Stimulated activated CD4-positive, alpha-beta T cell treated with anti-CD3 and anti-CD28 coated beads, Interleukin-12 subunit alpha, Interleukin-12 subunit beta, amount 100 ng/mL, for 24 hours (primary cell): Measurements from ENCODE around the gene LRBA.
"Not testable (repeated sequence)": the region's sequence is repeated elsewhere in the genome, so short reads cannot be mapped to it uniquely, and the experiment has no call there.

ENCODE experiments used
- DNase-seq, 2 experiments: peaks; one replicate each; pipeline ENCODE4 v3.0.0-alpha.2; 2020; ENCODE audit warnings: low read depth in 2 of 2

Gene LRBA

DNA sequence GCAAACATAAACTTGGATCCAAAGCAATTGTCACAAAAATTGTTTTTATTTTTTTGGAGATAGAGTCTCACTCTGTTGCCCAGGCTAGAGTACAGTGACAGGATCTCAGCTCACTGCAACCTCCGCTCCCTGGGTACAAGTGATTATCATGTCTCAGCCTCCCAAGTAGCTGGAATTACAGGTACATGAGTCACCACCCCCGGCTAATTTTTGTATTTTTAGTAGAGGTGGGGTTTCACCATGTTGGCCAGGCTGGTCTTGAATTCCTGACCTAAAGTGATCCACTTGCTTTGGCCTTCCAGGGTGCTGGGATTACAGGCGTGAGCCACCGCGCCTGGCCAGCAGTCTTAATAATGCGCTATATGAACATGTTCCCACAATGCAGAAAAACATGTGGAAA lies 272.2 kb downstream of the LRBA start:
- DNase-seq = not testable (repeated sequence)

DNA sequence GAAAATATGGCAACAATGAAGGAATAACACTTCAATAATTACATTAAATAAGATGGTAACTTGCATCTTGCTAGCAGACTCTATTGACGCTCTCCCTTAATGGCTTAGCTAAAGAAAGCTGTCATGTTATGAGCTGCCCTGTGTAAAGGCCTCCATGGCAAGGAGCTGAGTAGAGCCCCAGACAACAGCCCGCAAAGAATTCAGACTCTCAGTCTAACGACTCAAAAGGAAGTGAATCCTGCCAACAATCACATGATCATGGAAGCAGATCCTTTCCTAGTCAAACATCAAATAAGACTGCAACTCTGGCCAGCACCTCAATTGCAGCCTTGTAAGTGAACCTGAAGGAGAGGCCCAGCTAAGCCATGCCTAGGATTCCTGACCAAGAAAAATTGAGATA lies 275.5 kb downstream of the LRBA start:
- DNase-seq = no peak

DNA sequence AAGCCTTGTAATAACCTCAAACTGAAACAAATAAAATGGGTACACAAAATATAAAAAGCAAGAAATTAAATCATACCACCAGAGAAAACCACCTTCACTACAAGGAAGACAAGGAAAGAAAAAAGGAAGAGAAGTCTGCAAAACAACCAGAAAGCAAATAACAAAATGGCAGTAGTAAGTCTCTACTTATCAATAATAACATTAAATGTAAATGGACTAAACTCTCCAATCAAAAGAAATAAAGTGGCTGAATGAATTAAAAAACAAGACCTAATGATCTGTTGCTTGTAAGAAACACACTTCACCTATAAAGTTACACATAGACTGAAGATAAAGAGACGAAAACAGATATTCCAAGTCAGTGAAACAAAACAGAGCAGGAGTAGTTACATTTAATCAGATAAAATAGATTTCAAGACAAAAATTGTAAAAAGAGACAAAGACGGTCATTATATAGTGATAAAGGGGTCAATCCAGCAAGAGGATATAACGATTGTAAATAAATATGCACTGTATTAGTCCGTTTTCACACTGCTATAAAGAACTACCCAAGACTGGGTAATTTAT lies 289.0 kb downstream of the LRBA start:
- DNase-seq = no peak

DNA sequence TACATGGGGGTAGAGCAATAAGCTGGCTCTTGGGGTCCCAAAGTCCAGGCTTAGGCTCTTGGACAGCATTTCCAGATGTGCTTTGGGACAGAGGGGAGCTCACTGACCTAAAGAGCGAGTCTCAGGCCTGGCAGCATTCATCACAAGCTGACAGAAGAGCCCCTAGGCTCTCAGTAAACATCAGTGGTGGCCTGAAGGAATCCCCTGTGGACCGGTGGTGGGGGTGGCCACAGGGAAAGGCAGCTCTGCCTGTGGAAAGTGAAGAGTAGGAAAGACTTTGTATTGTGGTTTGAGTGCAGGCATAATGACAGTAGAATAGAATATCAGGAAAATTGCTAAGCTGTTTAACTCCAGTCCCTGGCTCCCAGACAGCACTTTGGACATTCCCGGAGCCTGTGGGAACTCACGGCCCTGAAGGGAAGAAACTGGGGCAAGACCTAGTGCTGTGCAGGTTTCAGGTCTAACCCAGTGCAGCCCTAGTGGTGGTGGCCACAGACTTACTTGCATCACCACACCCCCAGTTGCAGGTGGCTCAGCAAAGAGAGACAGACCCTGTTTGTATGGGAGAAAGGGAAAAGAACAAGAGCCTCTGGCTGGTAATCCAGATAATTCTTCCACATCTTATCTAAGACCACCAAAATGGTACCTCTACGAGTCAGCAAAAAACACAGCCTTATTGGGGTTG lies 291.2 kb downstream of the LRBA start:
- no peak for DNase-seq

DNA sequence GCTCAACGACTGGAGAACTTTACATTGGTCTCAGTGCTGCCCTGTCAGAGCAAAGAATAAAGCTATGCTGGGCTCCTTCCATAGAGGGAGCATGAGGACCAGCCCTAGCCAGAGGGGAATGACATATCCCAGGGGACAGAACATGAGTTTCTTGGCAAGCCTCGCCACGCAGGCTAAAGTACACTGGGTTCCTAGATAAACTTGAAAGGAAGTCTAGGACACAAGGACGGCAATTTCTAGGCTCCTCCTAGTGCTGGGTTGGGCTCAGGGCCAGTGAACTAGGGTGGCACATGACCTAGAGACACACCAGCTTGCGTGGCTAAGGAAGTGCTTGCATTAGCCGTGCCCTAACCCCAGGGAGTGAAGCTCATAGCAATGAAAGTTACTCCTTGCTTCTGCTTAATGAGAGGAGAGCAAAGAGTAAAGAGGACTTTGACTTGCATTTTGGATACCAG lies 292.1 kb downstream of the LRBA start:
- no peak for DNase-seq

DNA sequence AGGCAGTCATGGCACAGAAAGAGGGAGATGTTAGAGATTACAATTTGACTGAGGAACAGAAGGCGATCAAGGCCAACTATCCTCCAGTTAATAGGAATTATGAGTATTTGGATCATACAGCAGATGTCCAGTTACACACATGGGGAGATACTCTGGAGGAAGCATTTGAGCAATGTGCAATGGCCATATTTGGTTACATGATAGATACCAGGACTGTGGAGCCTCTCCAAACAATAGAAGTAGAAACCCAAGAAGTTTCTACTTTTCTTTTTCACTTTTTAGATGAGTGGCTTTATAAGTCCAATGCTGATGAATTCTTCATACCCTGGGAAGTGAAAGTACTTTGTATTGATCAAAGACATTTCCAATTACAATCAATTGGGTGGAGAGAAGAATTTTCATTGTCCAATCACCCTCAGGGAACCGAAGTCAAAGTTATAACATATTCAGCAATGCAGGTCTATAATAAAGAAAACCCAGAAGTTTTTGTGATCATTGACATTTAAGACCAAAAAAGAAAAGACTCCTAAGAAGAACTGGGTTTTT lies 294.0 kb downstream of the LRBA start:
- no peak for DNase-seq

DNA sequence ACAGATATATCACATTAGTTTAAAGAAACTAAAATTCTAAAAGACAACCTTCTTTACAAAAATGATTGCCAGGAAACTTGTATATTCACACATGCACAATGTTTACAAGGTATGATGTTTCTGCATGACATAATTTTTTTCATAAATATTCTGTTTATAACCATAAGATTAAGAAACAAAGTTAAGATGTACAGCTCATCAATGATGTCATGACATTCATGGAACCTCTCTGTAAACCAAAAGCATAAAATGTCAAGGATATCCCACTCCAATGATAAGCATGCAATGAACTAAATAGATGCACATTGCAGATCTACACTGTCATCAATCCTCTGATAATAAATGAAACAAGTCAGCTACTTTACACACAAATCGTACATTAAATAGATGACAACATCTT lies 297.1 kb downstream of the LRBA start:
- DNase-seq = no peak

DNA sequence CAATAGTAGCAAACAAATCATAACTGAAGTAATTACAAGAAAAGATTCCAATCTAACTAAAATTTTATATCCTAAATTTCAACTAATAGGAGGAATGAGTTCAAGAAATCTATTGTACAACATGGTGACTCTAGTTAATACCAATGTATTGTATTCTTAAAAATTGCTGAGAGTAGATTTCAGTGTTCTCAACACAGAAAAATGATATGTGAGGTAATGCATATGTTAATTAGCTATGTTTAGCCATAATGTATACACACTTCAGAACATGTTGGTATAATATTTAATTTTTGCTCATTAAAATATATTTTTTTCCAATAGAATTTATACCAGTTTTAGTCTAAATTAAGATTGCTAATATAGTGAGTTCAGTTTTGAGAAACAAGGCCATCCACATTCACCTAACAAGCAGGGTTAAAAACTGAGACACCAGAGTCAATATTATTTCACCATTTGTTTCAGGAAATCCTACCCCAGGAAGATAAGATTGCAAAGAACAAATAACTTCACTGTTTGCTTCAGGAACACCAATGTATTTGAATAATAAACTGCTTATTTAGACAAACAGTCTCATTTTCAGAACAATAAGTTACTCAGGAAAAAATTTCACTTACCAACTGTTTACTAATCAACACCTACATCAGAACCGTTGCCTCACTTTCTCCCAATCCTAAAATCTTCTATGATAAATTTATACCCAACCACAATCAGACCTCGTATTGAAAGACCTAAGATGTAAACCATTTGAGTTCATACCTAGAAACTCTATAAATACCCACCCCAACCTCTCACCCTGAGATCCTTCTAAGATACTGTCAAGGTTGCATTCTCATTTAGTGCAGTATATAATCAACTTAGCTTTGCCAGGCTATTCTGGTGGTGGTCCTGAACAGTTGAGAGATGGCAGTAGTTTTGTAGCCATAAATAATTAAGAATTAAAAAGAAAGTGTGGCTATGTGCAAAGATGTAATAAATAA lies 300.3 kb downstream of the LRBA start:
- no peak for DNase-seq

DNA sequence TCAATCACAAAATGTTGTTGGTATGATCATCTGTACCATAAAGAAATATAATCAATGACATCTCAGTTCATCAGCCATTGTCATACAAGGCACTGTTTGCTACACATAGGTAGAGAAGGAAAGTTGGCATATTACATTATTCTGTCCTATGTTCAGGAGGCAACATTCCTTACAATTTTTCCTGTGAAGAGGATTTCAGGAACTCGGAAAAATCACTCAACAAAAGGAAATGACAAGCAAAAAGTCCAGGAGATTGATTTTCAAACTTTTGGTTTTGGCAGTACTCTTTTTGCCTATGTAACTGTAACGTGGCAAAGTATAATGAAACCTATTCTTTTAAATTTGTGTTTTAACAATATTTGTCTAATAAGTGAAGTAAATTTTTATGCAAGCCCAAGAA lies 301.8 kb downstream of the LRBA start:
- no peak for DNase-seq

DNA sequence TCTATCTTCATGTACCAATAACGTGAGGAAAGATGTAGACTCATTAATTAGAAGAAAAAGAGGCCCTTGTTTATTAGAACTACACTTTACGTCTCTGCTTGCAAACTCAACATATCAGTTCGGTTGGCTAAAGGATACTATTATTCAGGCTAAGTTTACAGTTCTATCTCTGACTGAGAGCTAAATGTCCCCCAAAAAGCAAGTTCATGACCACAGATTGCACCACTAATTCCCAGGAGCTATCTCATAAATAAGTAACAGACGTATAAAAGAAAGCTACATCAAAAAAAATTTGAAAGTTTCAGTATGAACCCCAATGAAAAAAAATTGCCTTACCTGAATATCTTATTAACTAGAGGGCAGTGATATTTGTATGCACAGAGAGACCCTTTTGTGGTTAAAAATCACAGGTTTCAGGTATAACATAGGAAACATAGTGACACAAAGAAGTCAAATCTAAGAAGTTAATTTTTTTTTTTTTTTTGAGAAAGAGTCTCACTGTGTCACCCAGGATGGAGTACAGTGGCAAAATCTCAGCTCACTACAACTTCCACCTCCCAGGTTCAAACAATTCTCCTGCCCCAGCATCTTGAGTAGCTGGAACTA lies 304.2 kb downstream of the LRBA start:
- no peak for DNase-seq

DNA sequence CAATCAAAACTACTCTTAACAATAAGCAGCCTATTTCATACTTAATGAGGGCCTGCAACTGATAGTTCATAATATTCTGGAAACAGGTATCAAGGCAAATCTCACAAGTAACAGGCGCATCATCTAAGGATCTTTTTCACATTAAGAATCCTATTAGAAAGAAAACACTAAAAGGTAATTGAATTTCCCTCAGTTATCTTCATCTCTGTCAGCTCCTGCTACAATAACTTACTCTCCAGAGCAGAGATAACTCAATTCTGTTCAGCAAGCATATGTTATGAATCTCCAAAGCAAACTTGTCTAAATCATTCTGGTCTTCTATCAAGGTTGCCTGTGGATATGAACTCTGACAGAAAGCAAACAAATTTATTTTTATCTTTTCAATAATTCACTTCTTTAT lies 307.1 kb downstream of the LRBA start:
- no peak for DNase-seq

DNA sequence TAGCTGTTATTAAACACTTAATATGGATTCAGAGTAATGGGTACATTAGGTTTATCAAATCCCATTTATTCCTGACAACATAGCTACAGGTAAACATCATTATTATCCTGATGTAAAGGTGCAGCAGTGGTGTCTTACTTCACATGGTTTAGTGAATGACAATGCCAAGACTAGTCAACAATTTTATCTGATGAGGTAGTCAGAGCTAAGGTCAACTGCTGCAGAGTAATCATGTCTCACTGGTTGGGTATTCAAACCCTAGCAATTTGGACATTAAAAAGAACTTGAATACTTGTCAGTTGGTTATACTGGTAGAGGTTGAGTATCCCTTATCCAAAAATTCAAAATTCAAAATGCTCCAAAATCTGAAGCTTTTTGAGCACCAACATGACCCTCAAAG lies 315.5 kb downstream of the LRBA start:
- DNase-seq = no peak

DNA sequence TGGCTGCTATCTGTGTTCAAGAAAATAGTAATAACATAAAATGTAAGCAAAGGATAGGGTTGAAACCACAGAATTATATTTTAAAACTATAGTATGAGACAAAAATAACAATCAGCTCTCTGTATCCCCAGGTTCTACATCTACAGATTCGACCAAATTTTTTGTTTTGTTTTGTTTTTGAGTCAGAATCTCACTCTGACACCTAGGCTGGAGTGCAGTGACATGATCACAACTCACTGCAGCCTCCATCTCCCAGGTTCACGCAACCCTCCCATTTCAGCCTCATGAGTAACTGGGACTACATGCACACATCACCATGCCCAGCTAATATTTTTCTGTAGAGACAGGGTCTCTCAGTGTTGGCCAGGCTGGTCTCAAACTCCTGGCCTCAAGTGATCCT lies 319.9 kb downstream of the LRBA start:
- no peak for DNase-seq

DNA sequence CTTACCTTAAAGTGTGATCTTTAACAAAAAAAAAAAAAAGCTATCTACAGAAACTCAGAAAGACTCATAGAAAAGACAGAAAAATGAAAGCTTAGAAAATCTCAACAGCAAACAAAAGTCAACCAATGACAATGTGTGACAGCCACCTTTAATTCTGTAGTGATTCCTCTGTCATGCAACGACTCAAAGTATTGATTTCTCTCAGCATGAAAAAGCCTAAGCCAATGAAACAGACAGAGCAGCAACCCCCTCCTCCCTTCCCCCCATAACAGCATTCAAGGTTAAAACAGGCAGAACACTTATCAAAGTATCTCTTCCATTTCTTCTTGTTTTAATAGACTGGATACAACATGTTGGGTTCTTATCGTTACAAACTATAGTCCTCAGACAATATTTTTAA lies 320.6 kb downstream of the LRBA start:
- no peak for DNase-seq

DNA sequence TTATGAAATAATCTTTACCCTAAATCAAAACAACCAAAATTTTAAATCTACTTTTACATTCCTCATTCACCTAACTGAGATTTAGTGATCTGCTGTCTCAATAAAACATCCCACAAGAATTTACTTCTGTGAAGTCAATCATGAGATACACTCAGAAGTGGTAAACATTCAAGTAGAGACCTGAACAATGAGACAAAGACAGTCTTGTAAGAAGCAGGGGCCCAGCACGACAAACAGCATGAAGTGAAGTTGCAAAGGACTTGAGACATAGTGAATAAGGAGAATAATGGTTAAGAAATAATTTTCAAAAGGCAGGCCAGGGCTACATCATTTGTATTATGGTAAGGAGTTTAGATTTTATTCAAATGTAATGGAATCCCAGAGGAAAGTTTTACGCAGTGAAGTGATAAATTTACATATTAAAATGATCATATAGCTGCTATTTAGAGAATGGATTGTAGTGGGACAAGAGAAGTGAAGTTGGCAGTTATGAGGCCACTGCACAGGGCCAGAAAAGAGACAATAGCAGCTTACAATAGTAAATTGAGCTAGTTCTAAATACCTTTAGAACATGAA lies 331.2 kb downstream of the LRBA start:
- no peak for DNase-seq

DNA sequence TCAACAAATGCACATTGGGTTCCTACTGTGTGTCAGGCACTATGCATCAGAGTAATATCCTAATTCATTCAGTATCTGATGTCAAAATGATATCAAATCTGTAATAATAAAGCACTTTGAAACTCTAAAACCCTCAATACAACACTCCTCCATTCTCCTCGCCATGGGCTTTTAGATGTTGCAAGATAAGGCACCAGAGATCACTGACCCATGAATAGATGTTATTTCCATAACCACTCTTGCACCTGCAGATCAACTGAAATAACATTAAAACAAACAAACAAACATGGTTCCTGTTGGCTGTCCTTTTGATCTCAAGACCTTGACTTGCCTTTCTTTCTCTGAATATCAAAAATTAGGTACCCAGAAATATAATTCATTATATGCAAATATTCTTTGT lies 333.0 kb downstream of the LRBA start:
- no peak for DNase-seq

DNA sequence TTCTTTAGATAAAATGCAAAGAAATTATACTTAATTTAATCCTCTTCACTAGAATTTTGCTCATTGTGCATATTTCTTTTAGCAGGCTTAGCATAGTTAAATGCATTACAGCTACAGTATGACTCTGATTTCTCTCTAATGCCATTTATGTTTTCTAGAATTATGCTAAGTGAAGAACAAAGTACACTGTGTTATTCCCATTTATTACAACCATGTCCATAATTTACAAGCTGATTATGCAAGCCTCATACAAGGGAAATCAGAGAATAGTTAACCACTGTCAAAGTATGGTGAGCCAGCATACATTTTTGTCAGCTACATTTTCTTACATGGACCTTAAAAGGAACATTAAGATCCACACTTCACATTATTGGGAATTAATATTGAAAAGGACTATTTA lies 334.0 kb downstream of the LRBA start:
- no peak for DNase-seq

DNA sequence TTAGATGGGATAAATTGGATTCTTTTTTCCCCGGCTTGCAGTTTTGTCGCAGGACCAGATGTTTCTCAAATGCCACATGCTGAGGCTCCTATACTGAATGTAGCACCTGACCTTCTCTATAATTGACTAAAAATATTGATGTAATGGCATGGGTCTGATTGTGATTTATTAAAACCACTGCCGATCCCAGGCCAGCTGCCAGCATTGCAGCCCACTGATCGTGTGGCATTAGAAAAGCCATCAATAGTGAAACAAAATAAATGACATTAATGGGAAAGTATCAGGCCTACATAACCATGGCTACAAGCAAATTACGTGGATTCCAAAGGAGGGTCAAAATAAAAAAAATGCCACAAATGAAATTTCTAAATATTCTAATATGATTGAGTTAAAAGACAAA lies 334.4 kb downstream of the LRBA start:
- no peak for DNase-seq

DNA sequence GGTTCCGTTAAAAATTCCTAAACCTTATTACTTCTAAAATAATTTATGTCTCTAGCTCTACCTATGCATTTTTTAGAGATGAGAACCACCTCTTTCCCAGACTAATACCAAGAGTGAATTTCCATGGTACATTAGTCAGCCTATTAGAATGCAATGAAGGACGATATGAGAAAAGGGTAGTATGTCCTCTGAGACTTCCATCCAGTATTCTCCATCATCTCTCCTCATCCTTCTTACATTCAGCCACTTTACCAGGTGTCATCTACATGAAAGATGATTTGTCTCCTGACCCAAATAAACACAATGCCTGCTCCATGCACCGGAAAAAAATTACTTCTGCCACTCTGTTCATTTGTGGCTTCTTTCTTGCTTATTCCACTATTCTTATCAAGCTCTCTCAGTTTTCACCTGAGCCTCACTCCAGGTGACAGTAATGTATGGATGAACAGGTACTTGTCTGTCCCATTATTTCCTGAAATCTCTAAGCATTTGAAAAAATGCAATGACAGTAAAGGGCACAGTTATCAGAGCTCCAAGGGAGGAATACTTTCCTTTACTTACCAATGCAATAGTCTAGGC lies 335.2 kb downstream of the LRBA start:
- no peak for DNase-seq

DNA sequence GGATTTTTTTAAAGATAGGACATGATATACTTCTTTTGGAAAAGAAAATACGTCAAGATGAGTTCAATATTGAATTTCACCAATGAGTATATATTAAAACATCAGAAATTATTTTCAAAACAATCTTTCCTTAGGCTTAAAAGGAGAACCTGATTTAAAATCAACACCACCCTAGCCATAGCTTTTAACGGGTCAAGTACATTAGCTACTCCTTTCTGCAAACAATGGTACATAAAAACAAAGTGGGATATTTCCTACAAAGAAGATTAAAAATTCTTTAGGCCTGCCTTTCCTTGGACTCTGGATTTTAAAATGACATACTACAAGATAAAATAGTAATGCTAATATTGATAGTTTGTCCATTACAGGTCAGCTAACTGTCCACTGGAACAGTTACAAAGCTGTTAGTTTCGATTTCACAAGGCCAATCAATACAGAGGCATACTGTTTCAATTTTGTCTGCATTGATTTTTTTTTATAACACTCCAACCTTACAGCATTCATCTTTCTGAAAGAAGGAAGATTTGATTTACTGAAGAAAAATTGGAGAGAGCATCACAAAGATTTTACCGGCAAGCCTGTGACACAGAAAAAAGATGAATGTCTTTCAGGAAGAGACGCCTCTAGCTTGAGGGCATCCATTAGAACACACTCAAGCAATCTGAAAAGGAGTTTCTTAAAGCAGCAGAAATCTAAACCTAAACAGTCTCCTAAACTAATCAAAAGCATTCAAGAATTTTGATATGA lies 335.9 kb downstream of the LRBA start:
- no peak for DNase-seq

DNA sequence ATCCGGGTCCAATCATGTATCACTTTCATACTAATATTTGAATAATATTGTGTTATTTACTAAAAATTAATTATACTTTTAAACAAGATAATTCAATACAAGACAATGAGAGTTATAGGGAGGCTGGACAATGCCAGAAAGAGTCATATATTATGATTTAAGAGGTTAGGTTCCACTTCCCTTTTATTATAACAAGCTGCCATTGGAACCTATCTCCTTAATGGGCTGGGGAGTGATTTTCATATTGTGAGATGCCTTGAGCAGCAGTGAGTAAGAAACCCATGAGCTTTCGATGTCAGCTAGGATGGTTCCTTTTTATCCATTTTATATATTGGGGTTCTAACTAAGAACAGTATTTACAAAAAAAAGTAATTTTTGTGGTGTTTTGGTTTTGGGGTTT lies 341.3 kb downstream of the LRBA start:
- DNase-seq = no peak
